Activated T-cell treated with anti-CD3 and anti-CD28 coated beads, Interleukin-2, amount 50 U/mL, for 72 hours (primary cell): ENCODE results near the gene LY6G6D. TPM values are rescaled to one million over a fixed set of nuclear protein-coding genes. Genes with fewer than 3 reads are reported as not detected.

ENCODE experiments used
- ATAC-seq, 2 donors: fragments of 150-1000 bp; cut with Tn5 transposase; replicated peaks in 1 of 2; 2 replicates each; pipeline ENCODE4 v1.10.0; 2021; ENCODE audit warnings: moderate library complexity in 2 of 2, mild to moderate bottlenecking in 1 of 2
- DNase-seq, 2 donors: peaks; one replicate each; pipeline ENCODE4 v3.0.0; 2021 to 2022; ENCODE audit warnings: mixed read lengths in 1 of 2
- H3K27ac Mint-ChIP-seq: one replicate; pipeline ENCODE4 v1.8.0; 2022; ENCODE audit warnings: mild to moderate bottlenecking, moderate library complexity, mixed read lengths
- H3K27me3 Mint-ChIP-seq: one replicate; pipeline ENCODE4 v1.8.0; 2022; ENCODE audit warnings: low read depth, mixed read lengths
- H3K36me3 Mint-ChIP-seq, 2 donors: one replicate each; pipeline ENCODE4 v1.8.0; 2022; ENCODE audit warnings: mixed read lengths in 2 of 2, mild to moderate bottlenecking in 1 of 2; ENCODE audit not compliant: insufficient read depth in 2 of 2
- H3K4me1 Mint-ChIP-seq: one replicate; pipeline ENCODE4 v1.8.0; 2022; ENCODE audit warnings: low read depth, mixed read lengths
- H3K4me3 Mint-ChIP-seq, 2 donors: one replicate each; pipeline ENCODE4 v1.8.0; 2022; ENCODE audit warnings: mild to moderate bottlenecking in 2 of 2, mixed read lengths in 2 of 2, moderate library complexity in 2 of 2
- H3K9me3 Mint-ChIP-seq, 2 donors: one replicate each; pipeline ENCODE4 v1.8.0; 2022; ENCODE audit warnings: mixed read lengths in 2 of 2
- total RNA-seq, 2 donors: library from RNA; stranded (reverse); gene quantifications; one replicate each; pipeline ENCODE4 v1.2.3, GENCODE V29; 2022

The LY6G6D gene
- total RNA-seq, 2 donors from 2014 or later, result not detected

GRCh38 chr6:31737315-31737990 lies 22.3 kb downstream of the LY6G6D start:
- Mint-ChIP-seq H3K4me1 (peaks cover 69% of the 10 kb centered on the region), H3K36me3 (peaks cover 18 to 37% of the 10 kb centered on the region in 2 donors), H3K27me3 (no peaks in the 10 kb centered on the region), H3K9me3 (no peaks in the 10 kb centered on the region), H3K27ac (peak overlapping the region; percentile 83), H3K4me3 (peak overlapping the region; percentile 89 to 98)
- ATAC-seq (no peak), DNase-seq (no peak)

GRCh38 chr6:31737991-31738979 lies 23.1 kb downstream of the LY6G6D start:
- H3K4me1 Mint-ChIP-seq, result peaks cover 65% of the 10 kb centered on the region

GRCh38 chr6:31739639-31740396 lies 24.7 kb downstream of the LY6G6D start, which contains the start of gene MSH5:
MSH5 (plus strand) TSS chr6:31740005; CDS start chr6:31740467, 462 bp downstream.
- Mint-ChIP-seq H3K9me3 (no peaks in the 10 kb centered on the region), H3K4me3 (peak within 1 kb of the TSS; percentile 89 to 98), H3K36me3 (peaks cover 20 to 43% of the 10 kb centered on the region in 2 donors), H3K27me3 (no peaks in the 10 kb centered on the region), H3K4me1 (peaks cover 51% of the 10 kb centered on the region), H3K27ac (peak within 1 kb of the TSS; percentile 93)
- DNase-seq (peak; percentile 96 to 98), ATAC-seq (peak; percentile 87 to 91)

More at GRCh38 chr6:31737991-31738979, 23.1 kb downstream of the LY6G6D start:
- peak overlapping the region; percentile 89 to 98 for H3K4me3 Mint-ChIP-seq
- ATAC-seq (peak in 1 of 2 donors; percentile 18), DNase-seq (peak; percentile 57 to 64)
- H3K27me3 Mint-ChIP-seq, result no peaks in the 10 kb centered on the region
- peaks cover 22 to 41% of the 10 kb centered on the region in 2 donors for H3K36me3 Mint-ChIP-seq
- H3K27ac Mint-ChIP-seq, result peak overlapping the region; percentile 83
- no peaks in the 10 kb centered on the region for H3K9me3 Mint-ChIP-seq

GRCh38 chr6:31740397-31741223 lies 25.5 kb downstream of the LY6G6D start:
- Mint-ChIP-seq H3K27me3 (no peaks in the 10 kb centered on the region), H3K4me1 (peaks cover 57% of the 10 kb centered on the region), H3K36me3 (peaks cover 16 to 41% of the 10 kb centered on the region in 2 donors), H3K27ac (peak overlapping the region; percentile 93), H3K4me3 (peak overlapping the region; percentile 89 to 98), H3K9me3 (no peaks in the 10 kb centered on the region)
- DNase-seq, result no peak
- ATAC-seq, result no peak

- ATAC-seq (no peak), DNase-seq (no peak)
- Mint-ChIP-seq H3K27me3 (no peaks in the 10 kb centered on the region), H3K4me3 (peak overlapping the region; percentile 5 to 42), H3K4me1 (peaks cover 52% of the 10 kb centered on the region), H3K36me3 (peaks cover 13 to 31% of the 10 kb centered on the region in 2 donors), H3K27ac (no peak overlapping the region), H3K9me3 (no peaks in the 10 kb centered on the region)
These were observed 26.7 kb downstream of the LY6G6D start for GRCh38 chr6:31741815-31742214.

GRCh38 chr6:31742894-31743293 lies 27.7 kb downstream of the LY6G6D start:
- DNase-seq, result no peak
- H3K36me3 Mint-ChIP-seq, result peaks cover 17 to 38% of the 10 kb centered on the region in 2 donors
- no peak for ATAC-seq
- H3K4me3 Mint-ChIP-seq, result no peak overlapping the region
- H3K27ac Mint-ChIP-seq, result no peak overlapping the region
- no peaks in the 10 kb centered on the region for H3K9me3 Mint-ChIP-seq
- no peaks in the 10 kb centered on the region for H3K27me3 Mint-ChIP-seq
- peaks cover 42% of the 10 kb centered on the region for H3K4me1 Mint-ChIP-seq

GRCh38 chr6:31744422-31744821 lies 29.3 kb downstream of the LY6G6D start:
- Mint-ChIP-seq H3K27ac (no peak overlapping the region), H3K27me3 (no peaks in the 10 kb centered on the region), H3K9me3 (no peaks in the 10 kb centered on the region), H3K4me1 (peaks cover 26% of the 10 kb centered on the region), H3K4me3 (no peak overlapping the region), H3K36me3 (peaks cover 18 to 41% of the 10 kb centered on the region in 2 donors)
- DNase-seq (no peak), ATAC-seq (no peak)

GRCh38 chr6:31749301-31750036 lies 34.3 kb downstream of the LY6G6D start:
- no peak for DNase-seq
- Mint-ChIP-seq H3K27me3 (no peaks in the 10 kb centered on the region), H3K27ac (no peak overlapping the region), H3K4me3 (no peak overlapping the region), H3K36me3 (peaks cover 9 to 19% of the 10 kb centered on the region in 2 donors), H3K4me1 (peaks cover 5% of the 10 kb centered on the region), H3K9me3 (no peaks in the 10 kb centered on the region)
- no peak for ATAC-seq

GRCh38 chr6:31750411-31751022 lies 35.4 kb downstream of the LY6G6D start:
- no peaks in the 10 kb centered on the region for H3K27me3 Mint-ChIP-seq
- no peaks in the 10 kb centered on the region for H3K9me3 Mint-ChIP-seq
- ATAC-seq, result no peak
- DNase-seq, result no peak
- peaks cover 6 to 15% of the 10 kb centered on the region in 2 donors for H3K36me3 Mint-ChIP-seq
- no peak overlapping the region for H3K27ac Mint-ChIP-seq
- H3K4me3 Mint-ChIP-seq, result no peak overlapping the region
- no peaks in the 10 kb centered on the region for H3K4me1 Mint-ChIP-seq

GRCh38 chr6:31752739-31753319 lies 37.7 kb downstream of the LY6G6D start:
- H3K27me3 Mint-ChIP-seq, result no peaks in the 10 kb centered on the region
- H3K4me3 Mint-ChIP-seq, result no peak overlapping the region
- H3K4me1 Mint-ChIP-seq, result no peaks in the 10 kb centered on the region
- no peaks in the 10 kb centered on the region for H3K9me3 Mint-ChIP-seq
- H3K36me3 Mint-ChIP-seq, result peaks cover 1 to 6% of the 10 kb centered on the region in 2 donors
- DNase-seq (no peak), ATAC-seq (no peak)
- no peak overlapping the region for H3K27ac Mint-ChIP-seq

- peaks cover 8 to 27% of the 10 kb centered on the region in 2 donors for H3K36me3 Mint-ChIP-seq
- ATAC-seq, result no peak
These were observed 43.1 kb downstream of the LY6G6D start for GRCh38 chr6:31758281-31758680.

More at GRCh38 chr6:31758281-31758680, 43.1 kb downstream of the LY6G6D start:
- Mint-ChIP-seq H3K4me1 (no peaks in the 10 kb centered on the region), H3K9me3 (no peaks in the 10 kb centered on the region), H3K4me3 (no peak overlapping the region), H3K27ac (no peak overlapping the region), H3K27me3 (no peaks in the 10 kb centered on the region)
- no peak for DNase-seq
